D721Med (cell line): ENCODE measurements around the gene PPP1R37.

Experiments
- DNase-seq: peaks from one replicate; pipeline ENCODE4 v3.0.0; 2011; ENCODE audit warnings: low spot score; ENCODE audit not compliant: insufficient read length
- FAIRE-seq: peaks from 2 replicates; lab custom pipeline; 2011; peaks lifted over from hg19 to GRCh38; lab: Jason Lieb, UNC
- CTCF ChIP-seq: IDR thresholded peaks from 2 replicates; pipeline ENCODE4 v1.5.1; 2012; ENCODE audit warnings: mild to moderate bottlenecking, control low read depth; ENCODE audit not compliant: insufficient read depth; ENCODE audit errors: missing control alignments

PPP1R37 gene

DNA sequence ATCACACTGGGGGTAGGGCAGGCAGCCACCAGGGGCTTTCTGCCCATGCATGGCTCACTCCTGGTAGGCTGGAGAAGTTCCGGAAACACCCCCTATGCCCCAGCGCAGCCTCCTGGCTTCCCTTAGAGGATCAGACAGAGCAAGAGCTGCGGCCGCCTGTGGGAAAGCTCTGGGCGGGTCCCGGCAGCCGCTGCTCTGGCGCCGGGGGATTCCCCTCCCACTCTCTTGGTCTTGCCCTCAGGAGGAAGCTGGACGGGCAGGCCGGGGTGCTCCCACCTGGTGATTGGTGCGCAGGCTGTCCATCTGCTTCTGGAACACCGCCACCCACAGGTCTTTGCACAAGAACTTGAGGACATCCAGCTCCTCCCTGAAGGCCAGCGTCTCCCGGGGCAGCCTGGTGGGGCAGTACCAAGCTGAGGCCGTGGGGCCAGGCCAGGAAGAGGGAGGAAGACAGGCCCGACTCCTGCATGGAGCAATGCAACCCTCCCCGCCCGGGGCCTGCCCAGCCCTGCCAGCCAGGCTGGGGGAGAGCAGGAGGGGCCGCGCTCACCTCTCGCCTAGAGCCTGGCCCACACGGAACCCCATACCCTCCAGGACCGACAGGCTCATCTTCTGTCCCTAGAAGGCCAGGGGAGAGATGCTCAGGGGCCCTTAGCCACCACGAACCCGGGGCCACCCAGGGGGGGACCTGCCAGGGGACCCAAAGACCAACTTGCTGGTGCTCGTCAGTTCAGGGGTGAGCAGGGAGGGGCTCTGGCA, 71.8 kb downstream of the PPP1R37 start:
- no peak for FAIRE-seq
- TF ChIP-seq CTCF, result no peak
- DNase-seq, result no peak

GRCh38 chr19:45166723-45167252, 73.8 kb downstream of the PPP1R37 start:
- FAIRE-seq (no peak), DNase-seq (no peak)
- no peak for TF ChIP-seq CTCF

- DNase-seq (no peak), FAIRE-seq (no peak)
- TF ChIP-seq CTCF, result no peak
These were observed 75.9 kb downstream of the PPP1R37 start for GRCh38 chr19:45168767-45169351.

DNA sequence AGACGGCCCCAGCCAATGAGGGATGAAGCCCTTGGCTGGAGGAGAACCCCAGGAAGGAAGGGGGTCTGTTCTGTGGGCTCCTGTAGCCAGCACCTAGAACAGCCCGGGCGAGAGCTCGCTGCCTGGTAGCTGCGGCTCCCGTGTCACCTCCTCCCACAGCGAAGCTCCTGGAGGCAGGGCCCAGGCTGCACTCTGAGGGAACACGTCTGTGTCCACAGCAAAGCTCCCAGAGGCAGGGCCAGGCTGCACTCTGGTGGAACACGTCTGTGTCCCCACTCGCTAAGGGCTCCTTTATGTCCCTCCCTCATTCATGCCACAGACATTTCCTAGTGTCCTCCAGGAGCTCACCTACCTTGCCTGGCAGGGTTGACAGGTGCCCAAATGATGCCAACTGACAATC, 76.6 kb downstream of the PPP1R37 start:
- DNase-seq, result no peak
- FAIRE-seq, result no peak
- no peak for TF ChIP-seq CTCF

DNA sequence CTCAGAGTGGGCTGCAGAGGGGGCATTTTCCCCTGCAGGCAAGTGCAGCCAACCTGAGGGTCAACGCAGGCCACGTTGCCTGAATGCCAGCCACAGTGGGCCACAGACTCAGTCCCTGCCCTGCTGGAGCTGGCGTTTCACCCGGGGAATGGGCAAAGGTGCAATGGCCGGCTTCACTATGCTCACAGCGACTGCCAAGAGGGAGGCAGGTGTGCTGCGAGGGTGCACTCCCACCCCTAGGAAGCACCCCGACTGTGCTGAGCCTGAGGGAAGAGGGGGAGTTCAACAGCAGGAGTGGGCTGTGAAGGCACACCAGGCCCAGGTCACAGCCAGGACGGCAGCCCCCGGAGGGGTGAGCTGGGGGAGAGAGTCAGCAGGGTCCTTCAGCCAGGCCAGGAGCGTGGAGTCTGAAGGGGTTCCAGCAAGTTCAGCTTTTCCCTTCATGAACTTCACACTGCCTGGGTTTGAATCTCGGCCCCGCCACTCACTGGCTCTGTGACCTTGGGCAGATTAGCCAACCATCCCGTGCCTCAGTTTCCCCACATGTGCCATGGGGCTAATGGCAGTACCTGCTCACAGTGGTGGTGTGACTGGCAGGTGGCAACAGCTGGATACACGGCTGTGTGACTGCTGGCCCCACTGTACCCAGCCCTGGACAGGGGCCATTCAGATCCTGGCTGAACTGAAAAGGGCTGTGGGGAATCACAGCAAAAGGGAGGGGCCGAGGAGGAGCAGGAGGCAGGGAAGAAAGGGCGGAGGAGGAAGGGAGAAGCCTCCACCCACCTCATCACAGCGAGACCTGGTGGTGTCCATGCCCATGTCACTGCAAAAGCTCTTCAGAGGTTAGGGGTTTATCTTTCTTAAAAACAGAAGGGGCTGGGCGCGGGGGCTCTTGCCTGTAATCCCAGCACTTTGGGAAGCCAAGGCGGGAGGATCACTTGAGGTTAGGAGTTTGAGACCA, 77.4 kb downstream of the PPP1R37 start:
- TF ChIP-seq CTCF, result no peak
- no peak for DNase-seq
- FAIRE-seq, result no peak

- FAIRE-seq, result no peak
- no peak for DNase-seq
- no peak for TF ChIP-seq CTCF
These were observed 78.2 kb downstream of the PPP1R37 start for GRCh38 chr19:45171211-45171623.
